ENCODE data around the gene HSPBAP1.
"Not testable (repeated sequence)": the region's sequence is repeated elsewhere in the genome, so short reads cannot be mapped to it uniquely, and the experiment has no call there.

Gene HSPBAP1

DNA sequence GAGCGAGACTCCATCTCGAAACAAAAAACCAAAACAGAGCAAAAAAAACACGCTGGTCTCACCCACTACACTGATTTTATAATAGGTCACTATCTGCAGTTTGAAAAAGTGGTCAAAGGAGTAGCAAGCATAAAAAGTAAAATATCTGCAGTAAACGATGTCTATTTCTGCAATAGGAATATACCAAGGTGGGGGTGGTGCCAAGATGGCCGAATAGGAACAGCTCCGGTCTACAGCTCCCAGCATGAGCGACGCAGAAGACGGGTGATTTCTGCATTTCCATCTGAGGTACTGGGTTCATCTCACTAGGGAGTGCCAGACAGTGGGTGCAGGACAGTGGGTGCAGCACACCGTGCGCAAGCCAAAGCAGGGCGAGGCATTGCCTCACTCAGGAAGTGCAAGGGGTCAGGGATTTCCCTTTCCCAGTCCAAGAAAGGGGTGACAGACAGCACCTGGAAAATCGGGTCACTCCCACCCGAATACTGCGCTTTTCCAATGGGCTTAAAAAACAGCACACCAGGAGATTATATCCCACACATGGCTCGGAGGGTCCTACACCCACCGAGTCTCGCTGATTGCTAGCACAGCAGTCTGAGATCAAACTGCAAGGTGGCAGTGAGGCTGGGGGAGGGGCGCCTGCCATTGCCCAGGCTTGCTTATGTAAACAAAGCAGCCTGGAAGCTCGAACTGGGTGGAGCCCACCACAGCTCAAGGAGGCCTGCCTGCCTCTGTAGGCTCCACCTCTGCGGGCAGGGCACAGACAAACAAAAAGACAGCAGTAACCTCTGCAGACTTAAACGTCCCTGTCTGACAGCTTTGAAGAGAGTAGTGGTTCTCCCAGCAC, 60.7 kb downstream of the HSPBAP1 start:
- DNase-seq = not testable (repeated sequence)

DNA sequence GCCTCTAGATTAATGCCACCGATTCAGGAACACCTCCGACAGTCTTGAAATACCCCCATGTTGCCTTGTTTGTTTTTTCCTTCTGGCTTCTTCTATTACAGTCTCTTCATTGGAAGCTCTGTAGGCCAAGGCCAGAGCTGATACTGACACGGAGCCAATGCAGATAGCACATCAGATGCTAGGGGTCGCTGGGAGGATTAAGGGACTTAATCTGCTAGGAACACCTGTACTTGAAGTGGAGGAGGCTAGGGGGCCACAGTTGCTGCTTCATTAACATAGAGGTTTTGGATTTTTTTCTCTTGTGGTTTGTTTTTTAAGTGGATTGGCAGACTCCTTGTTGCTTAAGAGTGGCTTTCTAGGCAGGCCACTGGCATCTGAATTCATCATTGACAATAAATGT, 63.4 kb downstream of the HSPBAP1 start:
- DNase-seq = no peak

DNA sequence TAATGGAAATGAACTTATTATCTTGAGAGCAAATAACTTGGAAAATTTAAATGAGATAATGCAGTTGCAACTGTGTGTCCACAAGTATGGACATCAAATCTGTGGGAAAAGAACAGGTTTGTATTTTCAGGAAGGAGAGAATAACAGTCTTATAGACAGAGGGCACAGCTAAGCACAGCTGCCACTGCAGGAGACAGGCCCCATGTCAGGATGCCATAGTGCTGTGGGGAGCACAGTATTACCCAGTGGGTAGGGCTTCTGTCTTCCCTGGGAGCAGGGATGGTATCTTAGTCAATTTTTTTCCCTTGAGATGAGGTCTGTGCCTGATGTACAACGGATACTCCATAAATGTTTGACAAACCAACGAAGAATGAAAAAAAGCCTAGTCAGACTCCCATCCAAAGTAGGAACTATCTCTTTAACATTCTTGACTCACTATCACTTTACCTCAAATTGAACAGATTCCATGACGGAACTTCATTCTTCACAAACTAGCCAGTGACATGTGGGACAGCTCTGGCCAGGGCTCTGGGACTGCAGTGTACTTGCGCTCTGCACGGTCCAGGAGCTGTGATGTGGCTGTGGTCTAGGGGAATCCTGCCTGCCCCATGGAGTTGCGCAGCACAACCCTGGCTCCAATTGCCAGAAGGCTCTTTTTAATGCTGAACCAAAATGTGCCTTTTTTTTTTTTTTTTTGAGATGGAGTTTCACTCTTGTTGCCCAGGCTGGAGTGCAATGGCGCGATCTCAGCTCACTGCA, 64.7 kb downstream of the HSPBAP1 start:
- DNase-seq = no peak

DNA sequence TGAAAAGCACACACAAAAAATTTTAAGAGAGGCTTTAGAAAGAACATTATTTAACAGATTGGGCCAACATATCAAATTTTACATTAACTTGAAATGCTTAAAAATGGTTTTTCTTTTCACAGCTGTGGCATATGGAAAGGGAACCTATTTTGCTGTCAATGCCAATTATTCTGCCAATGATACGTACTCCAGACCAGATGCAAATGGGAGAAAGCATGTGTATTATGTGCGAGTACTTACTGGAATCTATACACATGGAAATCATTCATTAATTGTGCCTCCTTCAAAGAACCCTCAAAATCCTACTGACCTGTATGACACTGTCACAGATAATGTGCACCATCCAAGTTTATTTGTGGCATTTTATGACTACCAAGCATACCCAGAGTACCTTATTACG, 65.4 kb downstream of the HSPBAP1 start:
- DNase-seq = no peak

DNA sequence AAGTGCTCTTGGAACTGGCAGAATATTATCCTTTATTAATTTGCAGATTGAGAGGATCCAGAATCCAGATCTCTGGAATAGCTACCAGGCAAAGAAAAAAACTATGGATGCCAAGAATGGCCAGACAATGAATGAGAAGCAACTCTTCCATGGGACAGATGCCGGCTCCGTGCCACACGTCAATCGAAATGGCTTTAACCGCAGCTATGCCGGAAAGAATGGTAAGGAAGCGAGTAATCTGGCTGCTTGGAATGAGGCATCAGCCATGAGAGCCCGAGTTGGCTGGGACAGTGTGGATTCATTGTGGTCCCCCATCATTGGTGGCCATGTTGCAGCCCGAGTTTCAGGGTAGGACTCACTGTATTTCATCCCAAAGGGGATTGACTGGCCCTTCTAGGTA, 65.9 kb downstream of the HSPBAP1 start:
- DNase-seq = no peak

DNA sequence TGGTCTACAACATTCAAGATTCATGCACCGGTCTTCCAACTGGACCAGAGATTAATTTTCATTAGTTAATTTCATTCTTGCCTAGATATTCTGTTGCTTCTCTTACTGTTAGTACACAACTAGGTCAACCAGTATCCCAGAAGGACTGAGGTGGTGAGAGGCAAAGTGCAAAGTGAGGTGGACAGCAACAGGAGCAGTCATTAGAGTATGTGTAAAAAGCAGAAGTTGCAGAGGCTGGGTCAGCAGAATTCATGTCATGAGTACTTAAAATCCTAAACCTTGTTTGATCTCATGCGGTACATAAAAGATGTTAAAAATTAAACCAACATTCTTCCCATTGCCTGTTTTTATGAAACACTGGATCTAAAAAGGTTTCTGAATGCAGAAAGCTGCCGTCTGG, 66.3 kb downstream of the HSPBAP1 start:
- no peak for DNase-seq

DNA sequence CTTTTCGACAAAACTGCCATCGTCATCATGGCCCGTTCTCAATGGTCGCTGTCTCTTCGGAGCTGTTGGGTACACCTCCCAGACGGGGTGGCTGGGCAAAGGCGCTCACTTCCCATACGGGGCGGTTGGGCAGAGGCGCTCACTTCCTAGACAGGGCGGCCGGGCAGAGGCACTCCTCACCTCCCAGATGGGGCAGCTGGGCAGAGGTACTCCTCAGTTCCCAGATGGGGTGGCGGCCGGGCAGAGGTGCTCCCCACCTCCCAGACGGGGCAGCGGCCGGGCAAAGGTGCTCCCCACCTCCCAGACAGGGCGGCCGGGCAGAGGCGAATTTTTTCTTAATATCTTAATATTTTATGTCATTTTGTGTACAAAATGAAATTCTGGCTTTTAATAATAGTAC, 68.5 kb downstream of the HSPBAP1 start:
- DNase-seq = no peak

DNA sequence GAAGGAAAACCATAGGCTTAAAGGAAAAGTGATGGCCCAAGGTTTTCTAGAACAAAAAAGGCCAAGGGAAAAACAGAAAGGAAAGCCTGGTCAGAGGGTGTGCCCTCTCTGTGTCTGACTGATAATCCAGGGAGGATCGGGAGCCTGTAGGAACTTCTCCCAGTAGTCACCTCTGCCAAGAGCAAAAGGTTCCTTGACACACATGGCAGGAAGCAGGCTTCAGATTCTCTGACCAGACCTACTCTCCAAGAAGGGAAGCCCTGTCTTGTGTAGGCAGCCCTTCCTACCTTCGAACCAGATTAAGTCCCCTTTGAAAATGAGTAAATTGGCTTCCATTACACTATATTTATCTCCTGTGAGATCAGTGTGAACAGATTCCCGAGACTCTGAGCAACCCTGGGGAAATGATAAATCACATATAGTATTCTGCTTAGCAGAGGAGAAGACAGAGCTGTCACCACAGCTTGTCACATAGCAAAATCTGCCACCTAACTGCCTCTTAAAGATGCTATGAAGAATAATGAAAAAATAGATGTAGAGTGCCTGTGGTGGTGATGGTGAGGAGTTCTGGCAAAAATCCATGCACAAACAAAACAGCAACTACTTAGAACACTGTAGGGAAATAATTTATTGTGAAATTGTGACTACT, 74.2 kb downstream of the HSPBAP1 start:
- DNase-seq = no peak

DNA sequence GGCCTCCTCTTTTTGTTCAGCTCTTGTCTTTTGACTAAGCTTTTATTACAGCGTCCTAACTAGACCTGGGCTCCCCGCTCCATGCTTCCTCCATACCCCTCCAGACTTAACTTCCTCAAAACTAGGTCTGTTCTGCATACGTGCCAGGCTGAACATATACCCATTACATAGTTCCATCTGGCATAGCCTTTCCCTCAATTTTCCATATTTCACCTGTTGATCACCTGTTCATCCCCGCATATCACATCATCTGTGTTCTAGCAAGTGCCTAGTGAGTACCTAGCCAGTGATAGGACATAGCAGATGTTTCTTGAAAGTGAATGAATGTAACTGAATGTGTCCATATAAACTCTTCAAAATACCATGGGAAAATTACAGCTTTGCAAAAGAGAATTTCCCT, 77.0 kb downstream of the HSPBAP1 start:
- DNase-seq = no peak

DNA sequence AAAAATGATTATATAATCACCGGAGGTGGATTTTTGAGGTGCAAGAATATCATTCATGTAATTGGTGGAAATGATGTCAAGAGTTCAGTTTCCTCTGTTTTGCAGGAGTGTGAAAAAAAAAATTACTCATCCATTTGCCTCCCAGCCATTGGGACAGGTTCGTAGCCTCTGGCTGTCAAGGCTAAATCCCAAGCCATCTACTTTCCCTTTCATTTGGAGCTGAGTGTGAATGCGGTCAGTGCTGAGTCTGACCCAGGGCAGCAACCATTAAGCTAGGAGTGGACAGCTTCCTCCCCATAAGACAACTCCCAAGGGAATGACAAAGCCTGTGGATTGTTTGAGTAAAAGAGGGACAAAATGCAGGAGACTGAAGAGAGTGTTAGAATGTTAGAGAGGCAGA, 79.4 kb downstream of the HSPBAP1 start:
- no peak for DNase-seq

DNA sequence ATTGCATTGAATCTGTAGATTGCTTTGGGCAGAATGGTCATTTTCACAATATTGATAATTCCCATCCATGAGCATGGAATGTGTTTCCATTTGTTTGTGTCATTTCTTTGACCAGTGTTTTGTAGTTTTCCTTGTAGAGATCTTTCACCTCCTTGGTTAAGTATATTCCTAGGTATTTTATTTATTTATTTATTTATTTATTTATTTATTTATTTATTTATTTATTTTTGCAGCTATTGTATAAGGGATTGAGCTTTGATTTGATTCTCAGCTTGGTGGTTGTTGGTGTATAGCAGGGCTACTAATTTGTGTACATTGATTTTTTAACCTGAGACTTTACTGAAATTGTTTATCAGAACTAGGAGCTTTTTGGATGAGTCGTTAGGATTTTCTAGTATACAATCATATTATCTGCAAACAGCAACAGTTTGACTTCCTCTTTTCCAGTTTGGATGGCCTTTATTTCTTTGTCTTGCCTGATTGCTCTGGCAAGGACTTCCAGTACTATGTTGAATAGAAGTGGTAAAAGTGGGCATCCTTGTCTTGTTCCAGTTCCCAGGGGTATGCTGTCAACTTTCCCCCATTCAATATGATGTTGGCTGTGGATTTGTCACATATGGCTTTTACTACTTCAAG, 82.9 kb downstream of the HSPBAP1 start:
- not testable (repeated sequence) for DNase-seq

DNA sequence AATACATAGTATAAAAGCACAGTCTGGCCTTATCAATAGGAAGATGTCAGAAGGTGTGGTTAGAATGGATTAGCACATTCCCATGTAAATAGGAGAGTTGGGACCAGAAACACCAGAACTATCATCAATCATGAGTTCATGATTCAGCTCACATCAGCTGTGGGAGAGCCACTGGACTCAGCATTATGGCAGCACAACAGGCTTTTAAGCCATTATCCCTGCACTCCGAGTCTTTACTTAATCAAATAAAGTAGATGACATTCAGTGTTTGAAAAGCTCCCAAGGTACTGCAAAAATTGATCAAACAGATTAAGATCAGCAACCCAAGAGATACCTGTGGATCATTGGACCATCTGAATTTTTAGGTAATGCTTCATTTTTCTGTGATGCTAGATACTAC, 88.3 kb downstream of the HSPBAP1 start:
- no peak for DNase-seq

DNA sequence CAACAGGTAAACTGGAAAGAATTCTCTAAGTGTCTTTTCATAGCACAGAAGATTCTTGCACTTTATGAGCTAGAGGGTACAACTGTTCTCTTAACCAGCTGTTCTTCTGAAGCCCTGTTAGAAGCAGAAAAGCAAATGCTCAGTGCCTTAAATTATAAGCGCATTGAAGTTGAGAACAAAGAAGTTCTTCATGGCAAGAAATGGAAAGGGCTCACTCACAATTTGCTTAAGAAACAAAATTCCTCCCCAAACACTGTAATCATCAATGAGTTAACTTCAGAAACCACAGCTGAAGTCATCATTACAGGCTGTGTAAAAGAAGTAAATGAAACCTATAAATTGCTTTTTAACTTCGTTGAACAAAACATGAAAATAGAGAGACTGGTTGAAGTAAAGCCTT, 93.4 kb downstream of the HSPBAP1 start:
- no peak for DNase-seq

DNA sequence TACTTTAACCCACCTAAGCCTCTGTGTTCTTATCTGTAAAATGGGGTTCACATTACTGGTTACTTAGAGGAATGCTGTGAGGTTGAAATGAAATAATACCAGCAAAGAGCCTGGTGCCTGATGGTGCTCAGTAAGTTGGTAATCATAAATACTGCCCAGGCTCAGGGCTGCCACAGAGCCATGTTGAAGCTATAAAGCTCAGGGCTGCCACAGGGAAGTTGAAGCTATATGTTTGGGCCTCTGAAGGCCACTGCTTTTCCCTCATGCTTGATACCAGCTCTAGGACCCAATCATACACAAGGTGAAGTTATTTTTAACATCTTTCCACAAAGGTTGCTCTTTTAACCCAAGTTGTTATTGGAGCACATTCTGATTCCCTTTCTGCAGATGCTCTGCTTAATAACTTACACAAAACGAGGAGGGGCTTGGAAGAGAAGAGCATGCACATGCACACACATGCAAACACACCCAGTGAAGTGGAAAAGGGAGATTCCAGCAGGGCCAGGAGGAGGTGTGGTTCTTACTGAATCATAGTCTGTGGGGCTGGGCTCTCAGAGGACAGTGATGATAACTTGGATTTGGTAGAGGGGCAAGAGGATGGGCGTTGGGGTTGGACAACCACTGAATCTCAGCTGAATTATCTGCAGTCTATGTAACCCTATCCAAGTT, 95.5 kb downstream of the HSPBAP1 start:
- DNase-seq = no peak

DNA sequence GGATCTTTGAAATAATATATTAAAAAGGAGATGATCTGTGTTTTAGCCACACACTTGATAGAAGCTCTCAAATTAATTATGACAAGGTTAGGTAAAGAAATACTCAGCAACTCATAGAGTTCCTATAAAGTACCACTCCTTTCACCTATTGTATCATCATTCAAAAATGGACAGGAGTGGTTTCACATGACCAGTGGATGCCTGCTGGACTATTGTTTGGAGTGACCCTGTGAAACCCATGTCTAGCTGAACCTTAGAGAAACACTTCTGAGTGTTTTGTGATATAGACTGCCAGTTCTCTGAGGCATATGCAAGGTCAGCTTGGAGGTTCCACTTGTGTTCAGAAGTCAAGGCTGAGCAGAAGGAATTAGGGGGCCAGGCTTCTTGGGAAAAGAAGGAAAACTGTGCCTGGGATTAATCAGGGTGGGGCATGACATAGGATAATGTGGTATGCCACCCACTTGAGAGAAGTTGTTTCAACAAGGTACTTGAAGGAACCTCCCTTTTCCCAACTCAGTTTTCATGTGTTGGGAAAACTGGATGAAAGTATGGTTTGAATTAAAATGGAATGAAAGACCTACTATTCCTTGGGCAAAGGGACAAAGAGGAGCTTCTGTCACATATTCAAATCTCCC, 97.6 kb downstream of the HSPBAP1 start:
- DNase-seq = no peak

DNA sequence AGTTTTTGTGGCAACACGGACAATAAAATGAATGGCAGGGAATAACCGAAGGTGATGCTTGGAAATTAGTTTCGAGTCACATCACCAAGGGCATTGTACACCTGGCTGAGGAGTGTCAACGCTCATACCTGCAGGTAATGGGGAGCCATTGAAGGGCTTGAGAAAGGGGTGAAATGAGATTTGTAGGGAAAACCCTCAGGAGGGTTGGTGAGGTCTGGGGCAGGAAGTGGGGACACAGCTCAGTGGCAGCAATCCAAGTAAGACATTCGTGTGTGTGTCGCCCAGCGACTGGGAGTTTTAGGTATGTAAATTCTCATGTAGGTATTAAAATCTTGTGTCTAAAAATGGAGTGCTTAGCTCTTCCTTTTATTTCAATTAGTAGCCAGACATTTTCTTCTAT, 98.7 kb downstream of the HSPBAP1 start:
- no peak for DNase-seq

DNA sequence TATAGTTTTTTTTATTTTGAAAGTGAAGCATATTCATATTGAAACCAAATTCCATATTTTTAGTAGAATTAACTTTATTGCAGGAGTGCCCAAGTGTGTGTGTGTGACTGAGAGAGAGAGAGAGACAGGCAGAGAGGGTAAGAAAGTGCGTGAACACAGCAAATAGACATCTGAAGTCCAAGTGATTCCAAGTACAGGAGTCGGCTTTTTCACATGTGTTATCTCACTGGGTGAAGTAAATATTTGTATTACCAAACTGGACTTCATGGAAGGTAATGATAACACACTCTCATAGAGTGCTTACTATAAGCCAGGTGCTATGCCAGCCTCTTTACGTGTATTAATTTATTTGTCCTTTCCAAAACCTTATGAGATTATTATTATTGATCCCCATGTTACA, 101.0 kb downstream of the HSPBAP1 start:
- no peak for DNase-seq

DNA sequence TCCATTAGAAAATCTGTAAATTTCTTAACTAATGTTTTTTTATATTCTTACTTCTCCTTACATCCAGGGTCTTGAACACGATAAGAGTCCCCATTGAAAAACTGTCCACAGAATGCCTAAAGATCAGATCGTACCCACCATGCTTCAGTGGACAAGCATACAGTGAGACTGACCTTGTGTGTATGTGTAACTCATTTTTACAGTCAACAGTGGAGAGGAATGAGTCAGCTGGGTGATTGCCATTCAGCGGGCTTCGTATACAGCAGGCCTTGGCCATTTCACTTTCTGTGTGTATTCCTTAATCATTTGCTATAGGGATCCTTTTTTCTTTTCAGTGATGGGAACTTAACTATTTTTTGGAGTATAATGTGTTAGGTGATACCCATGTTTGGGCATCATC, 102.4 kb downstream of the HSPBAP1 start:
- no peak for DNase-seq

DNA sequence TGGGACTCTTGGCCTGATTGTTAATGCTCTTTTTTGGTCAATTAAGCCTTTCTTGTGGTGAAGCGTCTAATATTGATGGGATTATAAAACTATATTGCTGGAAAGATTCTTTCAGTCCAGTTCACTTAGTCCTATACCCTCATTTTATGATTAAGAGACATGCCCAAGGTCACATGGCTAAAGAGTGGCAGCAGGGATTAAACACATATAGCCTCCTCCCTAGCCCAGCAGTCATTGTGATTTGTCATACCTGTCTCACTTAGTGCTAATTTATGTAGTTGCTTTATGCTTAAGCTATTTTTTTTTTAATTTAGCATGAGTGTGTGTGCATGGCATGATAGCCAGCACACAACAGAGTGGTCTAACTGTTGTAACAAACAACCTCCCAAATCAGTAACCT, 103.5 kb downstream of the HSPBAP1 start:
- no peak for DNase-seq

Data from SIG-M5 (cell line).